CD4-positive, CD25-positive, alpha-beta regulatory T cell (primary cell): ENCODE measurements around the gene NDUFAF8. TPM values are rescaled to one million over a fixed set of nuclear protein-coding genes. Genes with fewer than 3 reads are reported as not detected.

Experiments used
- ATAC-seq, 2 donors: fragments of 150-1000 bp; cut with Tn5 transposase; one replicate each; pipeline ENCODE4 v1.10.0; 2021; ENCODE audit warnings: low read depth in 2 of 2, moderate number of reproducible peaks in 2 of 2, moderate library complexity in 1 of 2
- DNase-seq, 3 donors: peaks; one replicate each; pipeline versions ENCODE4 v3.0.0 to v3.0.0-alpha.2; 2012 to 2022; ENCODE audit warnings: mixed read lengths in 1 of 3
- H3K27ac ChIP-seq: one replicate; pipeline ENCODE4 v1.7.0; 2013; ENCODE audit warnings: mild to moderate bottlenecking, low read length; ENCODE audit not compliant: insufficient read depth, poor library complexity, severe bottlenecking
- H3K27me3 ChIP-seq: one replicate; pipeline ENCODE4 v1.7.0; 2013; ENCODE audit warnings: low read length; ENCODE audit not compliant: control insufficient read depth, insufficient read depth
- H3K36me3 ChIP-seq: one replicate; pipeline ENCODE4 v1.7.0; 2013; ENCODE audit warnings: mild to moderate bottlenecking, low read length, moderate library complexity; ENCODE audit not compliant: control insufficient read depth, insufficient read depth
- H3K4me1 ChIP-seq: 2 replicates; pipeline ENCODE4 v1.7.0; 2013; ENCODE audit warnings: mild to moderate bottlenecking, low read length; ENCODE audit not compliant: insufficient read depth, control insufficient read depth, poor library complexity, severe bottlenecking
- H3K4me3 ChIP-seq: one replicate; pipeline ENCODE4 v1.7.0; 2013; ENCODE audit warnings: low read depth, mild to moderate bottlenecking, low read length, moderate library complexity
- H3K9me3 ChIP-seq, 2 experiments: 1 replicate in 1 of 2; 2 replicates in 1 of 2; pipeline ENCODE4 v1.7.0; 2013; ENCODE audit warnings: low read length in 2 of 2, mild to moderate bottlenecking in 1 of 2, moderate library complexity in 1 of 2; ENCODE audit not compliant: control insufficient read depth in 2 of 2
- H3K27ac Mint-ChIP-seq, 3 donors: one replicate each; pipeline ENCODE4 v1.8.0; 2020 to 2022; ENCODE audit warnings: mild to moderate bottlenecking in 3 of 3, mixed read lengths in 3 of 3, moderate library complexity in 2 of 3
- H3K27me3 Mint-ChIP-seq: one replicate; pipeline ENCODE4 v1.8.0; 2022; ENCODE audit warnings: mild to moderate bottlenecking, mixed read lengths
- H3K36me3 Mint-ChIP-seq: one replicate; pipeline ENCODE4 v1.8.0; 2020; ENCODE audit warnings: mixed read lengths
- H3K4me1 Mint-ChIP-seq, 4 donors: one replicate each; pipeline ENCODE4 v1.8.0; 2020 to 2022; ENCODE audit warnings: mixed read lengths in 4 of 4, mild to moderate bottlenecking in 1 of 4
- H3K4me3 Mint-ChIP-seq, 4 donors: one replicate each; pipeline ENCODE4 v1.8.0; 2020 to 2022; ENCODE audit warnings: mild to moderate bottlenecking in 4 of 4, mixed read lengths in 4 of 4, moderate library complexity in 3 of 4
- H3K9me3 Mint-ChIP-seq, 7 donors: one replicate each; pipeline ENCODE4 v1.8.0; 2020 to 2022; ENCODE audit warnings: mixed read lengths in 7 of 7, mild to moderate bottlenecking in 3 of 7, moderate library complexity in 2 of 7
- polyA plus RNA-seq, 4 donors: library from polyadenylated mRNA; unstranded; fragments of 300-500 nt; fragmentation: Illumina TruSeq; gene quantifications; one replicate each; pipeline ENCODE4 v1.2.3, GENCODE V29; 2021
- total RNA-seq: library from RNA; stranded (reverse); gene quantifications from one replicate; pipeline ENCODE4 v1.2.3, GENCODE V29; 2022

The NDUFAF8 gene
- total and polyA plus RNA-seq, 5 donors from 2014 or later = 34.8 to 83.2 (median 74.7) TPM

DNA sequence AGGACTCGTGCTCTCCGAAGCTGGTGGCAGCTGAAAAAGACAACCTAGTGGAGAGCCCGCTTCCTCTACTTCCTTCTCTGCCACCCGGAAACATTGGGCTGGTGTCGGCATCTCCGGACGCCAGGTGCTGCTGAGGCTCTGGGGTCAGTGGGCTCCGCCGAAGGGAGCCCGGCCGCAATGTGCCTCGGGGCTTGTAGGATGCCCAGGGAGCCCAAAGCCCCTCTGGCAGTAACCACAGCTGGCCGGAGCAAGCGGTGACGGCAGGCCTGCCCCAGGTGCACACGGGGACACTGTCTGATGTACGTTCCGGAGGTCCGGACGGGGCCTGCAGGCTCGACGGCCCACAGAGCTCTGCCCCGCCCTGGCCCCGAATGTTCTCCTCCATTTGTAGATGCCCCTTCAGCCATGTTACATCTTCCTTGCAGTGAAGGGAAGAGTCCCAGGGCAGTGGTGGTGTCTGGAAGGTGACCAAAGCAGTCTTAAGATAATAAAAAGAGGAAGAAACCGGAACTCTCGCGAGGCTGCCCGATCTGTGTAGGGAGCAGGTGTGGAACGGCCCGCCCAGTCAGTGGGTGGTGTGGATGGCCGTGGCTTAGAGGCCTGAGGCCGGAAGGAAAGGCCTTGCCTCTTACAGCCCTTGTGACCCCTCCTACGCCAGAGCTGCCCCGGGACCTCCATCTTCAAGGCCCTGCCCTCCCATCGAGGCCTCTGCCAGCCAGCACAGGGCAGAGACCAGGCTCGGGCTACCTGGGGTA, 22.6 kb downstream of the NDUFAF8 start:
- Histone ChIP-seq H3K9me3 (no peaks in the 10 kb centered on the region), H3K27ac (no peak overlapping the region), H3K27me3 (no peaks in the 10 kb centered on the region), H3K36me3 (peaks cover 68% of the 10 kb centered on the region), H3K4me3 (no peak overlapping the region), H3K4me1 (no peaks in the 10 kb centered on the region)
- DNase-seq = no peak
- no peaks in the 10 kb centered on the region for H3K36me3 Mint-ChIP-seq
- H3K27me3 Mint-ChIP-seq = no peaks in the 10 kb centered on the region
- no peak for ATAC-seq
- no peak overlapping the region for H3K4me3 Mint-ChIP-seq
- H3K4me1 Mint-ChIP-seq = no peaks in the 10 kb centered on the region
- H3K9me3 Mint-ChIP-seq = no peaks in the 10 kb centered on the region
- H3K27ac Mint-ChIP-seq = no peak overlapping the region

DNA sequence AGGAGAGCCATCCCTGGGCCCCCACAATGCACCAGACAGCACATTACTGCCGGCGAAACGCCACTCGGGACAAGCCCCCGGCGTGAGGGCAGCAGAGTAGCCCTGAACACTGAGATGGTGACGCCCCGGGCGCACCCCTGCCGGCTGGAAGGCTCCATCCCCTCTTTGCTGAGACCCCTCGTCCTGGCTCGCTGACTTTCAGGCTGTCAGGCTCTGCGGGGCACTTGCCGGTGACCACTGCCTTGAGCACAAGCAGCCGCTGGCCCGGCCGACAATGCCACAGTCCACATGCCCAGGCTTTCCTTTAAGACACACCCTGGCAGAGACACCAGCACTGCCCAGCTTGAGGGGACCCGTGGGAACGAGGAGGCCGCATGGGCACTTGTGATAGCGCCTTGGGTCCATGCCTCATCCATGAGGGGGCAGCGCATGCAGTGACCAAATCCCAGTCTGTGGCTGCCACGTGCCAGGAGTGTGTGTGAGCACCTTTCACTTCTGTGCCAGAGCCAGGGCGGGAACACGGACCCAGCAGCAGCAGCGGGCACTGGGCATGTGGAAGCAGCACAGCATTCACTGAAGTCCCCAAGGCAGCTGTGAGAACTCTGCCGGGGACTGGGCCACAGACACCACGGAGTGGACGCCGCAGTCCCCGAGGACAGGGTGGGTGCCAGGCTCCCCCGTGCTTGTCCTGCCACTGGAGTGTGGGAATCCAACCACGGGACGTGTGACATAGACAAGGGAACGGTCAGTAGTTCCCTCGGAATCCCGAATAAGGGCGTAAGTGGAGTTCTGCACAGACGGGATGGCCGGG, 24.5 kb downstream of the NDUFAF8 start:
- Histone ChIP-seq H3K4me3 (no peak overlapping the region), H3K9me3 (no peaks in the 10 kb centered on the region), H3K27ac (no peak overlapping the region), H3K36me3 (peaks cover 77% of the 10 kb centered on the region), H3K27me3 (no peaks in the 10 kb centered on the region), H3K4me1 (no peaks in the 10 kb centered on the region)
- no peaks in the 10 kb centered on the region for H3K27me3 Mint-ChIP-seq
- H3K27ac Mint-ChIP-seq = no peak overlapping the region
- no peaks in the 10 kb centered on the region for H3K9me3 Mint-ChIP-seq
- H3K4me1 Mint-ChIP-seq = peaks cover 0 to 4% (median 1%) of the 10 kb centered on the region in 4 donors
- no peak for DNase-seq
- H3K36me3 Mint-ChIP-seq = peaks cover 8% of the 10 kb centered on the region
- no peak overlapping the region for H3K4me3 Mint-ChIP-seq
- no peak for ATAC-seq

- Mint-ChIP-seq H3K27ac (no peak overlapping the region), H3K36me3 (peaks cover 8% of the 10 kb centered on the region), H3K27me3 (no peaks in the 10 kb centered on the region), H3K9me3 (no peaks in the 10 kb centered on the region), H3K4me3 (no peak overlapping the region), H3K4me1 (peaks cover 0 to 4% (median 1%) of the 10 kb centered on the region in 4 donors)
- no peak for DNase-seq
- H3K27ac ChIP-seq = no peak overlapping the region
- no peaks in the 10 kb centered on the region for H3K9me3 ChIP-seq
- ATAC-seq = no peak
- no peaks in the 10 kb centered on the region for H3K4me1 ChIP-seq
- peaks cover 74% of the 10 kb centered on the region for H3K36me3 ChIP-seq
- no peaks in the 10 kb centered on the region for H3K27me3 ChIP-seq
- H3K4me3 ChIP-seq = no peak overlapping the region
These were observed 25.5 kb downstream of the NDUFAF8 start for GRCh38 chr17:81264640-81265039.

GRCh38 chr17:81265576-81265975, 26.5 kb downstream of the NDUFAF8 start:
- Mint-ChIP-seq H3K27me3 (no peaks in the 10 kb centered on the region), H3K36me3 (peaks cover 12% of the 10 kb centered on the region)

DNA sequence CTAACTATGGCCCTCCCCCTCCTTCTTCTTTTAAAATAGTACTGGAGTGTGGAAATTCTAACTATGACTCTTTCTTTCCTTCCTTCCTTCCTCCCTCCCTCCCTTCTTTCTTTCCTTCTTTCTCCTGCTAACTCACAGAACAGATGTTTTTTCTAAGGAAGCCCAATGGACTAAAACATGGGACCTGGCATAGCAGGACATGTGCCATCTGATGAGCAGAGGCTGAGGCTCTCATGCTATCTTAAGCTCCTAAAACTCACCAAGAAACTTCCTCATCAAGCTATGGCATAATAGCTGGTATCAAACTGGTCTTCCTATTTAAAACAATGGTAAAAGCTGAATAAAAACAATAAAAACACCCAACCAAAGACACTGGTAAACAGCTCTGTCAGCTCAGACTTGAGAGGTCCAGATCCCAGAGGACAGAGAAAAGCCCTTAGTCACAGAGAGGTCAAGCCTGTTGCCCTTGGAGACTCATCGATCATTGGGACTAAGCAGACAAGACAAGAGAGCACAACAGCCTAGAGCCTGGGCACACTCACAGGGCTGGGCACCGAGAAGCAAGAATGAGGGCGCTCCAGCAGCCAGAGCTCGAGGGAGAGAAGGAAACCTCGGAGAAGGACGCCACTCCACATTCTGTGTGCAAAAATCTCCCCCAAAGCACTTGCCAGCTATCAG, 28.4 kb downstream of the NDUFAF8 start:
- Mint-ChIP-seq H3K4me3 (no peak overlapping the region), H3K36me3 (peaks cover 21% of the 10 kb centered on the region), H3K4me1 (peaks cover 0 to 4% (median 2%) of the 10 kb centered on the region in 4 donors), H3K27me3 (no peaks in the 10 kb centered on the region), H3K9me3 (no peaks in the 10 kb centered on the region), H3K27ac (peak overlapping the region in 2 of 3 donors; percentile 60 to 63)
- no peaks in the 10 kb centered on the region for H3K4me1 ChIP-seq
- no peaks in the 10 kb centered on the region for H3K27me3 ChIP-seq
- H3K9me3 ChIP-seq = no peaks in the 10 kb centered on the region
- H3K4me3 ChIP-seq = no peak overlapping the region
- ATAC-seq (no peak), DNase-seq (no peak)
- peaks cover 66% of the 10 kb centered on the region for H3K36me3 ChIP-seq
- H3K27ac ChIP-seq = no peak overlapping the region

More at GRCh38 chr17:81265576-81265975, 26.5 kb downstream of the NDUFAF8 start:
- no peaks in the 10 kb centered on the region for H3K9me3 Mint-ChIP-seq
- DNase-seq (no peak), ATAC-seq (no peak)
- Histone ChIP-seq H3K4me1 (no peaks in the 10 kb centered on the region), H3K36me3 (peaks cover 74% of the 10 kb centered on the region), H3K27ac (no peak overlapping the region), H3K4me3 (no peak overlapping the region), H3K9me3 (no peaks in the 10 kb centered on the region), H3K27me3 (no peaks in the 10 kb centered on the region)
- peaks cover 0 to 4% (median 1%) of the 10 kb centered on the region in 4 donors for H3K4me1 Mint-ChIP-seq
- H3K27ac Mint-ChIP-seq = peak overlapping the region in 1 of 3 donors; percentile 32
- no peak overlapping the region for H3K4me3 Mint-ChIP-seq

- Mint-ChIP-seq H3K9me3 (no peaks in the 10 kb centered on the region), H3K27ac (no peak overlapping the region), H3K4me3 (no peak overlapping the region), H3K4me1 (peaks cover 0 to 7% (median 4%) of the 10 kb centered on the region in 4 donors), H3K27me3 (no peaks in the 10 kb centered on the region), H3K36me3 (peaks cover 32% of the 10 kb centered on the region)
- Histone ChIP-seq H3K4me3 (no peak overlapping the region), H3K36me3 (peaks cover 71% of the 10 kb centered on the region), H3K4me1 (no peaks in the 10 kb centered on the region), H3K27me3 (no peaks in the 10 kb centered on the region), H3K9me3 (no peaks in the 10 kb centered on the region), H3K27ac (no peak overlapping the region)
- DNase-seq (no peak), ATAC-seq (no peak)
These were observed 31.2 kb downstream of the NDUFAF8 start for GRCh38 chr17:81270279-81270678.

- H3K27ac ChIP-seq = no peak overlapping the region
- no peaks in the 10 kb centered on the region for H3K9me3 ChIP-seq
- no peaks in the 10 kb centered on the region for H3K27me3 ChIP-seq
- Mint-ChIP-seq H3K9me3 (no peaks in the 10 kb centered on the region), H3K27me3 (no peaks in the 10 kb centered on the region), H3K27ac (no peak overlapping the region), H3K4me3 (no peak overlapping the region), H3K36me3 (peaks cover 35% of the 10 kb centered on the region), H3K4me1 (peaks cover 0 to 7% (median 4%) of the 10 kb centered on the region in 4 donors)
- no peaks in the 10 kb centered on the region for H3K4me1 ChIP-seq
- no peak for ATAC-seq
- no peak for DNase-seq
- no peak overlapping the region for H3K4me3 ChIP-seq
- H3K36me3 ChIP-seq = peaks cover 70% of the 10 kb centered on the region
These were observed 32.1 kb downstream of the NDUFAF8 start for GRCh38 chr17:81271226-81271625.
